GM12878 (cell line): ENCODE data around the gene CD27.
"Not testable (repeated sequence)": the region's sequence is repeated elsewhere in the genome, so short reads cannot be mapped to it uniquely, and the experiment has no call there.

Source experiments
- ATF7 ChIP-seq: fragments of 450-650 bp; IDR thresholded peaks from 2 replicates; pipeline ENCODE4 v1.6.1; 2016; ENCODE audit warnings: low read depth, mild to moderate bottlenecking
- CREB1 ChIP-seq: IDR thresholded peaks from 2 replicates; pipeline ENCODE4 v1.6.1; 2012; ENCODE audit warnings: low read depth, mild to moderate bottlenecking, inconsistent platforms
- EGR1 ChIP-seq, 2 experiments: IDR thresholded peaks; 1 replicate in 1 of 2; 2 replicates in 1 of 2; pipeline ENCODE4 v1.6.1; 2011 to 2012; ENCODE audit warnings: low read depth in 2 of 2, low read length in 2 of 2, borderline replicate concordance in 1 of 2, mild to moderate bottlenecking in 1 of 2, moderate library complexity in 1 of 2
- HDGF ChIP-seq: fragments of 450-650 bp; IDR thresholded peaks from 2 replicates; pipeline ENCODE4 v1.6.1; 2016; ENCODE audit warnings: antibody characterized with exemption
- JUNB ChIP-seq: IDR thresholded peaks from 2 replicates; pipeline ENCODE4 v1.6.1; 2016; ENCODE audit warnings: antibody characterized with exemption, mild to moderate bottlenecking
- MAX ChIP-seq: IDR thresholded peaks from 2 replicates; pipeline ENCODE4 v1.6.1; 2012; ENCODE audit warnings: low read depth, low read length, improper control_type of control experiment
- POLR2AphosphoS5 ChIP-seq: IDR thresholded peaks from 2 replicates; pipeline ENCODE4 v1.6.1; 2011; ENCODE audit warnings: mild to moderate bottlenecking, low read length, inconsistent platforms
- SP1 ChIP-seq: IDR thresholded peaks from one replicate; pipeline ENCODE4 v1.6.1; 2011; ENCODE audit warnings: low read depth, low read length
- TAF1 ChIP-seq: IDR thresholded peaks from 2 replicates; pipeline ENCODE4 v1.6.1; 2011; ENCODE audit warnings: mild to moderate bottlenecking, low read depth, low read length, borderline replicate concordance
- ZNF274 ChIP-seq: IDR thresholded peaks from one replicate; pipeline ENCODE4 v1.8.0; 2011; ENCODE audit not compliant: insufficient read length, insufficient read depth
- TF ChIP-seq, protein P1 (sequence below), 3 experiments: IDR thresholded peaks in 2 of 3; conservative IDR thresholded peaks in 1 of 3; 2 replicates each; pipeline ENCODE4 v1.5.1; 2011; ENCODE audit warnings: low read depth in 3 of 3, low read length in 3 of 3, mild to moderate bottlenecking in 3 of 3, control low read depth in 2 of 3, moderate library complexity in 2 of 3, inconsistent platforms in 1 of 3, mixed read lengths in 1 of 3; ENCODE audit not compliant: control insufficient read depth in 2 of 3, insufficient read depth in 1 of 3; ENCODE audit errors: extremely low read depth in 1 of 3
- TF ChIP-seq, protein P2 (sequence below): fragments of 450-650 bp; IDR thresholded peaks from 2 replicates; pipeline ENCODE4 v1.6.1; 2017; ENCODE audit warnings: antibody characterized with exemption, mild to moderate bottlenecking, moderate library complexity

DNA sequence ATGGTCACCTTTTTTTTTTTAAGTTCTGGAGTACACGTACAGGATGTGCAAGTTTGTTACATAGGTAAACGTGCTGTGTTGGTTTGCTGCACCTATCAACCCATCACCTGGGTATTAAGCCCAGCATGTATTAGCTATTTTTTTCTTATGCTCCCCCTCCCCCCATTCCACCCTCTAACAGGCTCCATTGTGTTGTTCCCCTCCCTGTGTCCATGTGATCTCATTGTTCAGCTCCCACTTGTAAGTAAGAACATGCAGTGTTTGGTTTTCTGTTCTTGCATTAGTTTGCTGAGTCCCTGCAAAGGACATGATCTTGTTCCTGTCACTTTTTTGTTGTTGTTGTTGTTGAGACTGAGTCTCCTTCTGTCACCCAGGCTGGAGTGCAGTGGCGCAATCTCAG, 52.5 kb downstream of the CD27 start:
- TF ChIP-seq HDGF; CREB1; ATF7; SP1; TAF1; ZNF274; EGR1 (IDR thresholded peaks at IDR 0.05; ENCODE audit: borderline replicate concordance in 1 of 2, low read depth in 2 of 2, low read length in 2 of 2); POLR2AphosphoS5; MAX; JUNB: not testable (repeated sequence)
- TF ChIP-seq, protein P1, sequence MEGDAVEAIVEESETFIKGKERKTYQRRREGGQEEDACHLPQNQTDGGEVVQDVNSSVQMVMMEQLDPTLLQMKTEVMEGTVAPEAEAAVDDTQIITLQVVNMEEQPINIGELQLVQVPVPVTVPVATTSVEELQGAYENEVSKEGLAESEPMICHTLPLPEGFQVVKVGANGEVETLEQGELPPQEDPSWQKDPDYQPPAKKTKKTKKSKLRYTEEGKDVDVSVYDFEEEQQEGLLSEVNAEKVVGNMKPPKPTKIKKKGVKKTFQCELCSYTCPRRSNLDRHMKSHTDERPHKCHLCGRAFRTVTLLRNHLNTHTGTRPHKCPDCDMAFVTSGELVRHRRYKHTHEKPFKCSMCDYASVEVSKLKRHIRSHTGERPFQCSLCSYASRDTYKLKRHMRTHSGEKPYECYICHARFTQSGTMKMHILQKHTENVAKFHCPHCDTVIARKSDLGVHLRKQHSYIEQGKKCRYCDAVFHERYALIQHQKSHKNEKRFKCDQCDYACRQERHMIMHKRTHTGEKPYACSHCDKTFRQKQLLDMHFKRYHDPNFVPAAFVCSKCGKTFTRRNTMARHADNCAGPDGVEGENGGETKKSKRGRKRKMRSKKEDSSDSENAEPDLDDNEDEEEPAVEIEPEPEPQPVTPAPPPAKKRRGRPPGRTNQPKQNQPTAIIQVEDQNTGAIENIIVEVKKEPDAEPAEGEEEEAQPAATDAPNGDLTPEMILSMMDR (IDR thresholded peaks at IDR 0.05 in 2 of 3, conservative IDR thresholded peaks at IDR 0.05 in 1 of 3; ENCODE audit: control insufficient read depth in 2 of 3, extremely low read depth in 1 of 3, insufficient read depth in 1 of 3, low read depth in 3 of 3, low read length in 3 of 3) = not testable (repeated sequence)
- TF ChIP-seq, protein P2, sequence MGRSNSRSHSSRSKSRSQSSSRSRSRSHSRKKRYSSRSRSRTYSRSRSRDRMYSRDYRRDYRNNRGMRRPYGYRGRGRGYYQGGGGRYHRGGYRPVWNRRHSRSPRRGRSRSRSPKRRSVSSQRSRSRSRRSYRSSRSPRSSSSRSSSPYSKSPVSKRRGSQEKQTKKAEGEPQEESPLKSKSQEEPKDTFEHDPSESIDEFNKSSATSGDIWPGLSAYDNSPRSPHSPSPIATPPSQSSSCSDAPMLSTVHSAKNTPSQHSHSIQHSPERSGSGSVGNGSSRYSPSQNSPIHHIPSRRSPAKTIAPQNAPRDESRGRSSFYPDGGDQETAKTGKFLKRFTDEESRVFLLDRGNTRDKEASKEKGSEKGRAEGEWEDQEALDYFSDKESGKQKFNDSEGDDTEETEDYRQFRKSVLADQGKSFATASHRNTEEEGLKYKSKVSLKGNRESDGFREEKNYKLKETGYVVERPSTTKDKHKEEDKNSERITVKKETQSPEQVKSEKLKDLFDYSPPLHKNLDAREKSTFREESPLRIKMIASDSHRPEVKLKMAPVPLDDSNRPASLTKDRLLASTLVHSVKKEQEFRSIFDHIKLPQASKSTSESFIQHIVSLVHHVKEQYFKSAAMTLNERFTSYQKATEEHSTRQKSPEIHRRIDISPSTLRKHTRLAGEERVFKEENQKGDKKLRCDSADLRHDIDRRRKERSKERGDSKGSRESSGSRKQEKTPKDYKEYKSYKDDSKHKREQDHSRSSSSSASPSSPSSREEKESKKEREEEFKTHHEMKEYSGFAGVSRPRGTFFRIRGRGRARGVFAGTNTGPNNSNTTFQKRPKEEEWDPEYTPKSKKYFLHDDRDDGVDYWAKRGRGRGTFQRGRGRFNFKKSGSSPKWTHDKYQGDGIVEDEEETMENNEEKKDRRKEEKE = not testable (repeated sequence)
